Loucy (cell line): ENCODE results near the gene OR8B12.

Experiments
- H2AFZ ChIP-seq: fragments of 200-600 bp; sonication (generic); 2 replicates; pipeline ENCODE4 v1.6.0; 2016; ENCODE audit warnings: antibody characterized with exemption, mild to moderate bottlenecking, low read length, moderate library complexity
- H3F3A ChIP-seq: fragments of 200-600 bp; 2 replicates; pipeline ENCODE4 v1.6.0; 2016; ENCODE audit warnings: antibody characterized with exemption, low read depth, mild to moderate bottlenecking
- H3K27me3 ChIP-seq: fragments of 200-600 bp; sonication (generic); 2 replicates; pipeline ENCODE4 v1.6.1; 2014; ENCODE audit warnings: low read length, mild to moderate bottlenecking; ENCODE audit not compliant: insufficient read depth, poor library complexity, severe bottlenecking
- H3K36me3 ChIP-seq: fragments of 200-600 bp; sonication (generic); 2 replicates; pipeline ENCODE4 v1.6.1; 2016; ENCODE audit warnings: low read length; ENCODE audit not compliant: insufficient read depth
- H3K4me1 ChIP-seq: fragments of 200-600 bp; sonication (generic); 2 replicates; pipeline ENCODE4 v1.5.1; 2014; ENCODE audit warnings: low read length, mild to moderate bottlenecking; ENCODE audit not compliant: insufficient read depth, poor library complexity, severe bottlenecking
- H3K4me2 ChIP-seq: fragments of 200-600 bp; sonication (generic); 2 replicates; pipeline ENCODE4 v1.6.0; 2014; ENCODE audit warnings: antibody characterized with exemption, low read length, low read depth, mild to moderate bottlenecking; ENCODE audit not compliant: poor library complexity, severe bottlenecking
- H3K4me3 ChIP-seq: fragments of 200-600 bp; sonication (generic); 2 replicates; pipeline ENCODE4 v1.5.1; 2014; ENCODE audit warnings: low read length, mild to moderate bottlenecking, mixed read lengths; ENCODE audit not compliant: poor library complexity, severe bottlenecking
- H3K79me2 ChIP-seq: fragments of 200-600 bp; sonication (generic); 2 replicates; pipeline ENCODE4 v1.6.1; 2014; ENCODE audit warnings: low read length; ENCODE audit not compliant: insufficient read depth
- H3K9ac ChIP-seq: fragments of 200-600 bp; sonication (generic); 2 replicates; pipeline ENCODE4 v1.6.0; 2014; ENCODE audit warnings: mild to moderate bottlenecking, low read depth, low read length, moderate library complexity; ENCODE audit not compliant: poor library complexity, severe bottlenecking
- H3K9me2 ChIP-seq: fragments of 200-600 bp; sonication (generic); replicated peaks from 2 replicates; pipeline ENCODE4 v1.6.1; 2016; ENCODE audit warnings: low read depth, low read length, mixed read lengths
- H3K9me3 ChIP-seq: fragments of 200-600 bp; sonication (generic); 2 replicates; pipeline ENCODE4 v1.6.1; 2014; ENCODE audit warnings: mild to moderate bottlenecking, antibody characterized with exemption, low read length, low read depth; ENCODE audit not compliant: insufficient read depth
- H4K20me1 ChIP-seq: fragments of 200-600 bp; sonication (generic); 2 replicates; pipeline ENCODE4 v1.6.0; 2014; ENCODE audit warnings: antibody characterized with exemption, low read length, mild to moderate bottlenecking; ENCODE audit not compliant: insufficient read depth, poor library complexity, severe bottlenecking
- CTCF ChIP-seq: fragments of 200-600 bp; sonication (generic); conservative IDR thresholded peaks from 2 replicates; pipeline ENCODE4 v1.5.1; 2014; ENCODE audit warnings: mild to moderate bottlenecking, antibody characterized with exemption, low read length
- EZH2phosphoT487 ChIP-seq: fragments of 200-600 bp; IDR thresholded peaks from 2 replicates; pipeline ENCODE4 v1.6.1; 2018; ENCODE audit warnings: antibody characterized with exemption, mild to moderate bottlenecking, moderate library complexity, borderline replicate concordance

The OR8B12 gene

GRCh38 chr11:124536520-124536919 lies 6.9 kb downstream of the OR8B12 start:
- Histone ChIP-seq H3K4me1 (no peaks in the 10 kb centered on the region), H2AFZ (no peak overlapping the region), H3K27me3 (no peaks in the 10 kb centered on the region)

GRCh38 chr11:124535552-124536232 lies 7.8 kb downstream of the OR8B12 start:
- H3K27me3 ChIP-seq: no peaks in the 10 kb centered on the region
- no peaks in the 10 kb centered on the region for H3K4me1 ChIP-seq
- H3K9me3 ChIP-seq: no peaks in the 10 kb centered on the region
- no peak overlapping the region for H3K4me3 ChIP-seq
- H3K4me2 ChIP-seq: no peak overlapping the region
- no peaks in the 10 kb centered on the region for H3K36me3 ChIP-seq
- H3K9ac ChIP-seq: no peak overlapping the region
- no peaks in the 10 kb centered on the region for H3F3A ChIP-seq
- H2AFZ ChIP-seq: no peak overlapping the region
- H3K79me2 ChIP-seq: no peaks in the 10 kb centered on the region
- H4K20me1 ChIP-seq: no peaks in the 10 kb centered on the region
- TF ChIP-seq CTCF (no peak), EZH2phosphoT487 (no peak)
- no peaks in the 10 kb centered on the region for H3K9me2 ChIP-seq

More at GRCh38 chr11:124536520-124536919, 6.9 kb downstream of the OR8B12 start:
- H3K4me2 ChIP-seq: no peak overlapping the region
- no peaks in the 10 kb centered on the region for H3K9me3 ChIP-seq
- no peak overlapping the region for H3K4me3 ChIP-seq
- no peaks in the 10 kb centered on the region for H3F3A ChIP-seq
- no peaks in the 10 kb centered on the region for H4K20me1 ChIP-seq
- no peaks in the 10 kb centered on the region for H3K9me2 ChIP-seq
- no peaks in the 10 kb centered on the region for H3K36me3 ChIP-seq
- H3K79me2 ChIP-seq: no peaks in the 10 kb centered on the region
- no peak overlapping the region for H3K9ac ChIP-seq
- TF ChIP-seq EZH2phosphoT487 (no peak), CTCF (no peak)

- no peaks in the 10 kb centered on the region for H3K36me3 ChIP-seq
- no peaks in the 10 kb centered on the region for H3K27me3 ChIP-seq
- no peaks in the 10 kb centered on the region for H3K9me2 ChIP-seq
- H3K4me2 ChIP-seq: no peak overlapping the region
- H3F3A ChIP-seq: no peaks in the 10 kb centered on the region
- H2AFZ ChIP-seq: no peak overlapping the region
- H3K79me2 ChIP-seq: no peaks in the 10 kb centered on the region
- no peaks in the 10 kb centered on the region for H4K20me1 ChIP-seq
- TF ChIP-seq CTCF (no peak), EZH2phosphoT487 (no peak)
- no peak overlapping the region for H3K4me3 ChIP-seq
- no peaks in the 10 kb centered on the region for H3K9me3 ChIP-seq
- H3K4me1 ChIP-seq: no peaks in the 10 kb centered on the region
- H3K9ac ChIP-seq: no peak overlapping the region
These were observed 9.4 kb downstream of the OR8B12 start for GRCh38 chr11:124534051-124534450.
